Right cardiac atrium (tissue), 5 donors: ENCODE results near the gene DNAH11. TPM values are rescaled to one million over a fixed set of nuclear protein-coding genes. Genes with fewer than 3 reads are reported as not detected.
"Not testable (repeated sequence)": the region's sequence is repeated elsewhere in the genome, so short reads cannot be mapped to it uniquely, and the experiment has no call there.

Experiments
- ATAC-seq, 2 donors: fragments of 200-7000 bp; cut with Tn5 transposase; one replicate each; pipeline versions ENCODE4 v1.8.0 to v1.9.1; 2020; ENCODE audit warnings: moderate library complexity in 2 of 2, mild to moderate bottlenecking in 1 of 2
- DNase-seq, 3 donors: peaks; one replicate each; pipeline ENCODE4 v3.0.0-alpha.2; 2020
- H3K27ac ChIP-seq: one replicate; pipeline ENCODE4 v1.5.1; 2013; ENCODE audit warnings: mild to moderate bottlenecking, low read length, control low read depth, moderate library complexity
- H3K27me3 ChIP-seq: one replicate; pipeline ENCODE4 v1.6.1; 2013; ENCODE audit not compliant: control insufficient read depth, insufficient read depth
- H3K4me1 ChIP-seq: one replicate; pipeline ENCODE4 v1.6.1; 2013; ENCODE audit warnings: low read length; ENCODE audit not compliant: control insufficient read depth, insufficient read depth
- H3K4me3 ChIP-seq: one replicate; pipeline ENCODE4 v1.5.1; 2013; ENCODE audit warnings: low read length, control low read depth
- H3K9me3 ChIP-seq: one replicate; pipeline ENCODE4 v1.6.1; 2013; ENCODE audit warnings: low read length; ENCODE audit not compliant: control insufficient read depth
- WGBS: extraction: QIAGEN DNeasy Blood & Tissue Kit; methylation state at CpG from one replicate; pipeline ENCODE4 v1.1.7; 2013; 5-methylcytosine and 5-hydroxymethylcytosine counted together
- intact Hi-C, 4 donors: fragments of 100-400 bp; cut with DNase I; formaldehyde crosslinking; loops; one replicate each; pipeline versions ENCODE4 v1.11.0 to v1.14.0; 2022 to 2023
- polyA plus RNA-seq: library from polyadenylated mRNA; stranded (reverse); fragments of 200-250 nt; gene quantifications from one replicate; pipeline ENCODE4 v1.2.3, GENCODE V29; 2013
- total RNA-seq, 4 donors: library from RNA; stranded (reverse); fragmentation: NEBNext Ultra II Directional; extraction: Animal tissue kit (Norgen Biotek cat#: 25700); gene quantifications; one replicate each; pipeline ENCODE4 v1.2.1, GENCODE V29; 2021
- donor health status: healthy with polysubstance abuse.
- donor health status: DM: no; HTN: yes; CAD: no.
- donor health status: DM: no; HTN: no; CAD: no.
- donor health status: DM: no; HTN: yes; CAD: no; lungs with severe emphysema.
- donor health status: DM: yes; HTN: yes; CAD: no.

Gene DNAH11
- total and polyA plus RNA-seq, 5 donors: 0.86 to 6.4 (median 4.1) TPM

DNA sequence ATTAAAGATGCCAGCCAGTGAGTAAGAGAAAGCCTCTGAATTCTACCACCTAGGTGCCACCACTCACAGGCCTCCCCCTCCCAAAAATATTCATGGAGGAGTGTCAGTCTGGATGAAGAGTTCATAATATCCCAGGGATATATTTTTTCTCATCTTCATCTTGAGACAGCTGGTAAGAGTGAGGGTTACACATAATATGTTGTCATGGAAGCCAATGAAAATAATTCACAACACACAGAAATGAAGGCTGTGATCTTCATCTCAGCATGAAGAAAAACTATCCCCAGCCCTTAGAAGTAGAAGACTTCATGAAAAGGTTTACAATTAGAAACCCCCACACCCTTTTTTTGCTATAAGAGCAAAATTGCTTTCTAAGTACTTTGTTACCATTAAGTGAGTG is 175.6 kb downstream of the DNAH11 start:
- intact Hi-C loops: no loop called here
- no peak overlapping the region for H3K27ac ChIP-seq

DNA sequence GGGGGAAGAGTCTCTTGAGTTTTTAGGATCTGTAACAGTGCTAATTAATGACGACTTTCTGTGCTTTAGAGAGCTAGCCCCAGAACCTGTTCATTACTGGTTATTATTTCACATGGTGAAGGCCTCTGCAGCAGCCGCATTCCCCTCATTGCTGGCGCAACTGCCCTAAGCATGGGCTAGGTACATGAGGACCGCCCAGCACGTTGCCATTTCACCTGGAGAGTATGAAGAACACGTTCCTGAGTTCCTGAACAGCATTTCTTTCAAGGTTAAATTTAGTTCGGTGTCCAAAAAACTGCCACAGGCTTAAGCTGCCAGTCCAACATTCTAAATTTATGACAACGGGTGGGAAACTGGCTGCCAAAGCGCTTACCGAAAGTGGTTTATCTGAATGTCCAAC is 177.0 kb downstream of the DNAH11 start:
- DNase-seq: no peak
- whole genome bisulfite sequencing: 66% methylated on average over 10 of the region's 10 CpGs

More for the DNA sequence above, 175.6 kb downstream of the DNAH11 start:
- no peaks in the 10 kb centered on the region for H3K4me1 ChIP-seq
- no peak overlapping the region for H3K4me3 ChIP-seq
- no peaks in the 10 kb centered on the region for H3K9me3 ChIP-seq
- H3K27me3 ChIP-seq: no peaks in the 10 kb centered on the region
- no peak for ATAC-seq
- no peak for DNase-seq

GRCh38 chr7:21722371-21722770 is 179.5 kb downstream of the DNAH11 start:
- intact Hi-C loops: no loop called here
- ATAC-seq (no peak), DNase-seq (no peak)
- H3K27me3 ChIP-seq: no peaks in the 10 kb centered on the region
- no peak overlapping the region for H3K4me3 ChIP-seq
- no peaks in the 10 kb centered on the region for H3K9me3 ChIP-seq
- no peak overlapping the region for H3K27ac ChIP-seq
- H3K4me1 ChIP-seq: no peaks in the 10 kb centered on the region
- 86% methylated on average over 4 of the region's 4 CpGs for WGBS

More for the DNA sequence above, 177.0 kb downstream of the DNAH11 start:
- intact Hi-C loops: no loop called here
- Histone ChIP-seq H3K4me1 (no peaks in the 10 kb centered on the region), H3K4me3 (no peak overlapping the region), H3K9me3 (no peaks in the 10 kb centered on the region), H3K27ac (no peak overlapping the region), H3K27me3 (no peaks in the 10 kb centered on the region)
- no peak for ATAC-seq

DNA sequence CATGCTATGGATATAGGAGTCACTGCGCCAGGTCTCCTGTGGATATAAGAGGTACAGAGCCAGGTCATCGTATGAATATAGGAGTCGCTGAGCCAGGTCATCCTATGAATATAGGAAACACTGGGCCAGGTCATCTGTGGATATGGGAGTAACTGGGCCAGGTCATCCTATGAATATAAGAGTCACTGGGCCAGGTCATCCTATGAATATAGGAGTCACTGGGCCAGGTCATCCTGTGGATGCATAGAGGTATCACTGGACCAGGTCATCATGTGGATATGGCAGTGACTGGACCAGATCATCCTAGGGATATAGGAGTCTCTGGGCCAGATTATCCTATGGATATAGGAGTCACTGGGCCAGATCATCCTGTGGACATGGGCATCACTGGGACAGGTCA is 181.7 kb downstream of the DNAH11 start:
- intact Hi-C loops: no loop called here
- Histone ChIP-seq H3K4me1 (no peaks in the 10 kb centered on the region), H3K9me3 (no peaks in the 10 kb centered on the region), H3K27ac (no peak overlapping the region), H3K4me3 (no peak overlapping the region), H3K27me3 (no peaks in the 10 kb centered on the region)
- no peak for ATAC-seq
- no peak for DNase-seq
- WGBS: 80% methylated on average over 3 of the region's 3 CpGs

DNA sequence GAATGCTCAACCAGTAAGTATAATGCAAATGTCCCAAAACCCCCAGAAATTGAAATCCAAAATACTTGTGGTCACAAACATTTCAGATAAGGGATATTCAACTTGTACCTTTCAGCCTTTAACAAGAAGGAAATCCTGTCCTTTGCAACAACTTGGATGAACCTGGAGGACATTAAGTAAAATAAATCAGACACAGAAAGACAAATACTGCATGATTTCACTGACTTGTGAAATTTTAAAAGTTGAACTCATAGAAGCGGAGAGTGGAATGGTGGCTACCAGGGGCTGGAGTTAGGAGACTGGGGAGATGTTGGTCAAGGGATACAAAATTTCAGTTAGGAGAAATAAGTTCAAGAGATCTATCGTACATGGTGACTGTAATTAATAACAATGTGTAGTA is 187.6 kb downstream of the DNAH11 start:
- WGBS: 97% methylated on average over 2 of the region's 2 CpGs
- intact Hi-C loops: no loop called here

GRCh38 chr7:21731977-21732376 is 189.1 kb downstream of the DNAH11 start:
- 81% methylated on average over 3 of the region's 3 CpGs for WGBS
- ATAC-seq (no peak), DNase-seq (no peak)
- H3K4me1 ChIP-seq: no peaks in the 10 kb centered on the region
- no peaks in the 10 kb centered on the region for H3K9me3 ChIP-seq
- intact Hi-C loops: no loop called here
- H3K4me3 ChIP-seq: no peak overlapping the region
- no peaks in the 10 kb centered on the region for H3K27me3 ChIP-seq
- no peak overlapping the region for H3K27ac ChIP-seq

More for the DNA sequence above, 187.6 kb downstream of the DNAH11 start:
- no peak for DNase-seq
- no peak for ATAC-seq
- H3K9me3 ChIP-seq: no peaks in the 10 kb centered on the region
- no peaks in the 10 kb centered on the region for H3K4me1 ChIP-seq
- no peaks in the 10 kb centered on the region for H3K27me3 ChIP-seq
- no peak overlapping the region for H3K4me3 ChIP-seq
- H3K27ac ChIP-seq: no peak overlapping the region

GRCh38 chr7:21732956-21733355 is 190.1 kb downstream of the DNAH11 start:
- H3K9me3 ChIP-seq, H3K4me3 ChIP-seq, ATAC-seq, H3K27ac ChIP-seq, H3K4me1 ChIP-seq, DNase-seq, H3K27me3 ChIP-seq, intact Hi-C loops: not testable (repeated sequence)
- WGBS: 81% methylated on average over 6 of the region's 6 CpGs

GRCh38 chr7:21733837-21734236 is 191.0 kb downstream of the DNAH11 start:
- H3K27ac ChIP-seq: no peak overlapping the region
- no peak for DNase-seq
- H3K4me3 ChIP-seq: no peak overlapping the region
- H3K4me1 ChIP-seq: no peaks in the 10 kb centered on the region
- no peaks in the 10 kb centered on the region for H3K27me3 ChIP-seq
- WGBS: 69% methylated on average over 5 of the region's 5 CpGs
- intact Hi-C loops: no loop called here
- no peaks in the 10 kb centered on the region for H3K9me3 ChIP-seq
- ATAC-seq: no peak

- H3K4me1 ChIP-seq: no peaks in the 10 kb centered on the region
- intact Hi-C loops: no loop called here
- ATAC-seq (no peak), DNase-seq (no peak)
- WGBS: 43% methylated on average over 6 of the region's 6 CpGs
- no peaks in the 10 kb centered on the region for H3K9me3 ChIP-seq
- no peaks in the 10 kb centered on the region for H3K27me3 ChIP-seq
- no peak overlapping the region for H3K27ac ChIP-seq
- no peak overlapping the region for H3K4me3 ChIP-seq
Measured at GRCh38 chr7:21743493-21743892, 200.7 kb downstream of the DNAH11 start.

DNA sequence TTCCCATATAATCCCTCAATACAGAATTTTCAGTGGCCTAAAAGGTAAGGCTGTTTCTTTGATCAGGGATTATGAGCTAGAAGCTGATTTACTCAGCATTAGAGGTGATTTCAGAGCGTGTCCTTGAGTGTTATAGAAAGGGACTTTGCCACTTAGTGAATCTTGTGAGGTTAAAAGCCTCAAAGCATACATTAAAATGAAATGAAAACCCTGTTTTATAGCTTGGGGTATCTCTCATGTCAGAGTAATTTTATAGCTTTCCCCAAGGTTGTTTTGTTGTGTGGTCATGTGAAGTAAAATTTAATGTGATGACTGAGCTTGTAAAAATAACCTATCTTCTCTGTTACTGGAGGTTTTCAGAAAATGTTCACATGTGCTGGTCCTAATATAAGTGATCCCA is 204.1 kb downstream of the DNAH11 start:
- Histone ChIP-seq H3K9me3 (no peaks in the 10 kb centered on the region), H3K27ac (no peak overlapping the region), H3K27me3 (no peaks in the 10 kb centered on the region), H3K4me3 (no peak overlapping the region), H3K4me1 (no peaks in the 10 kb centered on the region)
- ATAC-seq (no peak), DNase-seq (no peak)
- intact Hi-C loops: no loop called here
- 88% methylated on average over 1 of the region's 1 CpG for WGBS

DNA sequence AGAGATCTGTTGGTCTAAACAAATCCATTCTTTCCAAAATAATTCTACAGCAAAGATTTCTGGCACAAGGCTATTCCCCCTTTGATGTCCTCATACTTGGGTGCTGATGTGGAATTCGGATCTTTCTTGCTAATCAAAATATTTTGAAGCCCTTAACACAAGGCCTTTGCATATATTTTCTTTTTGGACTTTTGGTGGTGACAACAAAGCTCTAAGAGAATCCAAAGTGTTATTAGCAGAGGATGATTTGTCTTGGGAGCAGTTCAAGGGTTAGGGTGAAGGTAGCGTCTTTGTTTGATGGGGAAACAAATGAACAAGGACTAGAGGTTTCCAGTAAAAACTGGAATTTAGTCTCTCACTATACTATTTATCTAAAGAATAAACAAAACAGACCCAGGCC is 205.0 kb downstream of the DNAH11 start:
- DNase-seq: no peak
- Histone ChIP-seq H3K27ac (no peak overlapping the region), H3K4me3 (no peak overlapping the region), H3K27me3 (no peaks in the 10 kb centered on the region), H3K9me3 (no peaks in the 10 kb centered on the region), H3K4me1 (no peaks in the 10 kb centered on the region)
- intact Hi-C loops: no loop called here
- 68% methylated on average over 2 of the region's 2 CpGs for WGBS
- no peak for ATAC-seq

DNA sequence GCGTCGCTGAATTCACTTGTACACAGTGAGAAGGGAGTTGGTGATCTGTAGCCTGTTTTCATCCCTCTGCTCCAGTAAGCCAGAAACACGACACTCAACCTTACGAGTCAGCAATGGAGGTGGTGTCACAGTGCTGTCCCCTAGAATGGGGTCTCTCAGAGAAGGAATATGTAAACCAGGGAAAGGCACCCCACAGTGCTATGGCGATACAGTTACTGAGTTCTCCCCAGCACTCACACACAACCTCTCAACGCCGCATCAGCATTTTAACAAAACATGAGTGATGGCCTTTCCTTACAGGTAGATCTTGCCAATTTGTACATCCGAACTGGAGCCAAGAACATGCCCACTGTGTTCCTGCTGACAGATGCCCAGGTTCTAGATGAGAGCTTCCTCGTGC is 206.5 kb downstream of the DNAH11 start:
- Histone ChIP-seq H3K27ac (no peak overlapping the region), H3K9me3 (no peaks in the 10 kb centered on the region), H3K4me1 (no peaks in the 10 kb centered on the region), H3K4me3 (no peak overlapping the region), H3K27me3 (no peaks in the 10 kb centered on the region)
- intact Hi-C loops: no loop called here
- ATAC-seq: no peak
- DNase-seq: no peak
- WGBS: 82% methylated on average over 9 of the region's 9 CpGs
